Lower lobe of right lung (tissue), 2 donors: ENCODE results near the gene GRAMD1B. TPM values are rescaled to one million over a fixed set of nuclear protein-coding genes. Genes with fewer than 3 reads are reported as not detected.

Source experiments
- ATAC-seq, 2 donors: fragments of 200-7000 bp; cut with Tn5 transposase; one replicate each; pipeline ENCODE4 v1.9.1; 2020 to 2022; ENCODE audit warnings: mild to moderate bottlenecking in 2 of 2, moderate library complexity in 2 of 2
- DNase-seq: peaks from one replicate; pipeline ENCODE4 v3.0.0-alpha.2; 2020
- H3K27ac ChIP-seq: fragments of 200-600 bp; one replicate; pipeline ENCODE4 v1.8.0; 2022
- H3K27me3 ChIP-seq: fragments of 200-600 bp; one replicate; pipeline ENCODE4 v1.8.0; 2022; ENCODE audit warnings: low read depth
- H3K36me3 ChIP-seq: fragments of 200-600 bp; one replicate; pipeline ENCODE4 v1.8.0; 2022; ENCODE audit warnings: mild to moderate bottlenecking
- H3K4me1 ChIP-seq: fragments of 200-600 bp; one replicate; pipeline ENCODE4 v1.8.0; 2022
- H3K4me3 ChIP-seq: fragments of 200-600 bp; one replicate; pipeline ENCODE4 v1.8.0; 2022; ENCODE audit warnings: mild to moderate bottlenecking
- H3K9me3 ChIP-seq: fragments of 200-600 bp; one replicate; pipeline ENCODE4 v1.8.0; 2022
- intact Hi-C: fragments of 100-400 bp; cut with DNase I; formaldehyde crosslinking; loops from one replicate; pipeline ENCODE4 v1.11.0; 2022
- total RNA-seq: library from RNA; stranded (reverse); fragmentation: NEBNext Ultra II Directional; extraction: Animal tissue kit (Norgen Biotek cat#: 25700); gene quantifications from one replicate; pipeline ENCODE4 v1.2.1, GENCODE V29; 2021
- TF ChIP-seq, protein P1 (sequence below): fragments of 200-600 bp; IDR thresholded peaks from one replicate; pipeline ENCODE4 v1.8.0; 2022; ENCODE audit warnings: antibody characterized with exemption, mild to moderate bottlenecking
- donor health status: DM: no; HTN: yes; CAD: no; lungs with severe emphysema.

The GRAMD1B gene
- total RNA-seq, 1 donor from 2014 or later = 9.9 TPM

GRCh38 chr11:123549926-123550917, 120.2 kb downstream of the GRAMD1B start:
- Histone ChIP-seq H3K27ac (no peak overlapping the region), H3K4me1 (no peaks in the 10 kb centered on the region), H3K36me3 (no peaks in the 10 kb centered on the region), H3K27me3 (no peaks in the 10 kb centered on the region), H3K9me3 (no peaks in the 10 kb centered on the region), H3K4me3 (no peak overlapping the region)
- TF ChIP-seq, protein P1, sequence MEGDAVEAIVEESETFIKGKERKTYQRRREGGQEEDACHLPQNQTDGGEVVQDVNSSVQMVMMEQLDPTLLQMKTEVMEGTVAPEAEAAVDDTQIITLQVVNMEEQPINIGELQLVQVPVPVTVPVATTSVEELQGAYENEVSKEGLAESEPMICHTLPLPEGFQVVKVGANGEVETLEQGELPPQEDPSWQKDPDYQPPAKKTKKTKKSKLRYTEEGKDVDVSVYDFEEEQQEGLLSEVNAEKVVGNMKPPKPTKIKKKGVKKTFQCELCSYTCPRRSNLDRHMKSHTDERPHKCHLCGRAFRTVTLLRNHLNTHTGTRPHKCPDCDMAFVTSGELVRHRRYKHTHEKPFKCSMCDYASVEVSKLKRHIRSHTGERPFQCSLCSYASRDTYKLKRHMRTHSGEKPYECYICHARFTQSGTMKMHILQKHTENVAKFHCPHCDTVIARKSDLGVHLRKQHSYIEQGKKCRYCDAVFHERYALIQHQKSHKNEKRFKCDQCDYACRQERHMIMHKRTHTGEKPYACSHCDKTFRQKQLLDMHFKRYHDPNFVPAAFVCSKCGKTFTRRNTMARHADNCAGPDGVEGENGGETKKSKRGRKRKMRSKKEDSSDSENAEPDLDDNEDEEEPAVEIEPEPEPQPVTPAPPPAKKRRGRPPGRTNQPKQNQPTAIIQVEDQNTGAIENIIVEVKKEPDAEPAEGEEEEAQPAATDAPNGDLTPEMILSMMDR = no peak
- intact Hi-C loops = no loop called here
- DNase-seq (no peak), ATAC-seq (no peak)

- intact Hi-C loops = no loop called here
- ATAC-seq = no peak
- TF ChIP-seq, protein P1 = no peak
- Histone ChIP-seq H3K4me3 (no peak overlapping the region), H3K27me3 (no peaks in the 10 kb centered on the region), H3K4me1 (no peaks in the 10 kb centered on the region), H3K36me3 (no peaks in the 10 kb centered on the region), H3K27ac (no peak overlapping the region), H3K9me3 (no peaks in the 10 kb centered on the region)
- no peak for DNase-seq
Observed at GRCh38 chr11:123551079-123551478, 121.0 kb downstream of the GRAMD1B start.

GRCh38 chr11:123556633-123557032, 126.6 kb downstream of the GRAMD1B start:
- TF ChIP-seq, protein P1 = no peak
- Histone ChIP-seq H3K27ac (no peak overlapping the region), H3K36me3 (no peaks in the 10 kb centered on the region), H3K27me3 (peaks cover 10% of the 10 kb centered on the region), H3K4me3 (no peak overlapping the region), H3K9me3 (no peaks in the 10 kb centered on the region), H3K4me1 (no peaks in the 10 kb centered on the region)
- no peak for ATAC-seq
- DNase-seq = no peak
- intact Hi-C loops = no loop called here

DNA sequence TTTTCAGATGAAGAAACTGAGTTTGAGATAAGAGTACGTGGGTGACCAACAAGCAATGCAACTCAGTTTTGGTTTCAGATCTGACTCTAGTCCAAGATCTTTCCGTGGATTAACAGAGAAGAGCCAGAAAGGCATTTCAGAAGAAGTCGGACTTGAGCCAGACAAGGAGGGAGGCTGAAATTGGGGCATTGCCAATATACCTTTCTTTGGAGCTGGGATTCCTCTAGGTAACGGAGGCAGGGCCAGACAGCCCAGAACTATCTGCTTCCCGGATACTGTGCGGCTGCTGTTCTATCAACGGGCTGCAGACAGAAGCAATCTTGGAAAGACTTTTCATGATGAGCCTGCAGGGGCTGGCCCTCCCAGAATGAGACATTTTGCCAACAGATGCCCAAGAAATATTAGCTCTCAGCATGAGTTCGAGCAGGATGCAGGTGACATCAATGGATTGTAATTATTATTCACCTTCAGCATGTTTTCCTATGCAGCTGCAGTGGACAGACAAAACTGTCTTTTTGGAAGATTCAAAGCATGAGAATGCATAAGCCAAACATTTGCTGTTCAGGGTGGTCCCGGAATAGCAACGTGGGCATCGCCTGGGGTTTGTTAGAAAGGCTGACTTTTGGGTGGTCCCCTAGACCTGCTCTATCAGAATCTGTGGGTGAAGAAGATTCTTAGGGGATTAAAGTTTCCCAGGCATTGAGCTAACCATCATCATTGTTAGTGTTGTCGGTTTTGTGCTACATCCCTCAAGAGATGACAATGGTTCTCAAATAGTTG, 128.7 kb downstream of the GRAMD1B start:
- H3K36me3 ChIP-seq = no peaks in the 10 kb centered on the region
- ATAC-seq (no peak), DNase-seq (no peak)
- no peaks in the 10 kb centered on the region for H3K9me3 ChIP-seq
- H3K4me1 ChIP-seq = no peaks in the 10 kb centered on the region
- no peak overlapping the region for H3K4me3 ChIP-seq
- no peak overlapping the region for H3K27ac ChIP-seq
- intact Hi-C loops = no loop called here
- peaks cover 11% of the 10 kb centered on the region for H3K27me3 ChIP-seq
- TF ChIP-seq, protein P1 = no peak

GRCh38 chr11:123559523-123559955, 129.5 kb downstream of the GRAMD1B start:
- ATAC-seq (no peak), DNase-seq (no peak)

More at GRCh38 chr11:123559523-123559955, 129.5 kb downstream of the GRAMD1B start:
- Histone ChIP-seq H3K27ac (no peak overlapping the region), H3K27me3 (peaks cover 11% of the 10 kb centered on the region), H3K4me1 (no peaks in the 10 kb centered on the region), H3K36me3 (no peaks in the 10 kb centered on the region), H3K9me3 (no peaks in the 10 kb centered on the region), H3K4me3 (peak overlapping the region; percentile 41)
- intact Hi-C loops = no loop called here
- TF ChIP-seq, protein P1 = no peak
